HepG2 (cell line): ENCODE data around the gene NAP1L4. TPM values are rescaled to one million over a fixed set of nuclear protein-coding genes. Genes with fewer than 3 reads are reported as not detected.

Experiments
- ESRRA ChIP-seq: sonication (generic); formaldehyde crosslinking; IDR thresholded peaks from 2 replicates; pipeline ENCODE4 v1.5.1; 2020; ENCODE audit warnings: mild to moderate bottlenecking, low read depth, missing genetic modification reagents
- HMGXB3 ChIP-seq: sonication (generic); formaldehyde crosslinking; IDR thresholded peaks from 2 replicates; pipeline ENCODE4 v1.4.0; 2020; ENCODE audit warnings: missing genetic modification reagents, borderline replicate concordance
- HMGXB4 ChIP-seq, 2 experiments: sonication (generic) in 1 of 2; formaldehyde crosslinking in 1 of 2; IDR thresholded peaks; 2 replicates each; pipeline versions ENCODE4 v1.4.0 to v1.6.1; 2018 to 2020; ENCODE audit warnings: missing genetic modification reagents in 2 of 2, borderline replicate concordance in 1 of 2, low read depth in 1 of 2, mild to moderate bottlenecking in 1 of 2, missing biosample characterization in 1 of 2
- IRX3 ChIP-seq: sonication (generic); formaldehyde crosslinking; IDR thresholded peaks from 2 replicates; pipeline ENCODE4 v1.8.1; 2023; ENCODE audit warnings: mild to moderate bottlenecking, low read depth, missing genetic modification reagents, borderline replicate concordance
- KMT2B ChIP-seq: IDR thresholded peaks from 2 replicates; pipeline ENCODE4 v1.6.1; 2016; ENCODE audit warnings: missing genetic modification reagents, missing compliant biosample characterization
- NCOR1 ChIP-seq: fragments of 200-600 bp; sonication (generic); IDR thresholded peaks from 2 replicates; pipeline ENCODE4 v1.7.0; 2017; ENCODE audit warnings: antibody characterized with exemption, low read length, borderline replicate concordance
- NFRKB ChIP-seq: fragments of 450-650 bp; IDR thresholded peaks from 2 replicates; pipeline ENCODE4 v1.6.1; 2017
- ZNF407 ChIP-seq: sonication (generic); formaldehyde crosslinking; IDR thresholded peaks from one replicate; pipeline ENCODE4 v1.5.1; 2020; ENCODE audit warnings: mild to moderate bottlenecking, missing genetic modification reagents; ENCODE audit errors: not compliant biosample characterization
- ZNF512 ChIP-seq: sonication (generic); formaldehyde crosslinking; IDR thresholded peaks from 2 replicates; pipeline ENCODE4 v1.4.0; 2020; ENCODE audit warnings: mild to moderate bottlenecking, missing genetic modification reagents
- ZNF703 ChIP-seq: sonication (generic); formaldehyde crosslinking; IDR thresholded peaks from 2 replicates; pipeline ENCODE4 v1.5.1; 2020; ENCODE audit warnings: missing genetic modification reagents, mild to moderate bottlenecking, moderate library complexity, borderline replicate concordance
- polyA plus RNA-seq, 8 experiments: library from polyadenylated mRNA; depleted of rRNA in 3 of 8; stranded (reverse) in 7 of 8; unstranded in 1 of 8; fragments of >200 nt; fragmentation: Illumina TruSeq in 4 of 8; extraction: Trizol in 4 of 8; gene quantifications; 2 replicates each; pipeline versions ENCODE4 v1.2.1 to v1.2.3, GENCODE V29; 2011 to 2016; ENCODE audit warnings: low read depth in 4 of 8, missing spikeins in 1 of 8, mixed read lengths in 1 of 8; ENCODE audit not compliant: insufficient read depth in 1 of 8
- total RNA-seq, 5 experiments: library from RNA; depleted of rRNA; stranded (reverse); fragments of >200 nt; fragmentation: Illumina TruSeq; extraction: Trizol; gene quantifications; 2 replicates each; pipeline ENCODE4 v1.2.3, GENCODE V29; 2016; ENCODE audit warnings: low read depth in 1 of 5

The NAP1L4 gene
- total and polyA plus RNA-seq, 2 of the 13 experiments (the other 11 are each of a cell fraction or from before 2014, with no cell fraction given) = 64.0 to 186 TPM

- peak; percentile 12 for TF ChIP-seq ZNF407 (CRISPR knock-in tag)
- TF ChIP-seq IRX3 = 0 out of 2 replicates have a peak, but pooled peaks have one; percentile 7
- peak; percentile 49; the same call in 1 of the 2 replicates for TF ChIP-seq NCOR1
- TF ChIP-seq ESRRA = 0 out of 2 replicates have a peak, but pooled peaks have one; percentile 50
- 0 out of 2 replicates have a peak, but pooled peaks have one; percentile 50 for TF ChIP-seq NFRKB
- peak in 1 of 2 experiments; percentile 13; a peak in 1 of 4 replicates for TF ChIP-seq HMGXB4 (CRISPR knock-in tag; IDR thresholded peaks at IDR 0.05; ENCODE audit: borderline replicate concordance in 1 of 2, low read depth in 1 of 2)
- TF ChIP-seq KMT2B = 0 out of 2 replicates have a peak, but pooled peaks have one; percentile 33
- TF ChIP-seq ZNF512 (CRISPR knock-in tag) = no peak
- TF ChIP-seq ZNF703 = 0 out of 2 replicates have a peak, but pooled peaks have one; percentile 14
- peak; percentile 92 for TF ChIP-seq HMGXB3 (CRISPR knock-in tag)
These were observed 1.3 kb downstream of the NAP1L4 start (continued) for GRCh38 chr11:2990617-2991451.
